Subcutaneous adipose tissue (tissue), 4 donors: ENCODE results near the gene PDP2. TPM values are rescaled to one million over a fixed set of nuclear protein-coding genes. Genes with fewer than 3 reads are reported as not detected.

ENCODE experiments used
- total RNA-seq, 4 donors: library from RNA; depleted of rRNA; stranded (reverse); fragments of >200 nt; gene quantifications; one replicate each; pipeline ENCODE4 v1.1.0, GENCODE V29; 2016
- TF ChIP-seq, protein P1 (sequence below): fragments of 450-650 bp; IDR thresholded peaks from one replicate; pipeline ENCODE4 v1.5.1; 2016; ENCODE audit warnings: low read depth, mild to moderate bottlenecking, control low read depth, antibody characterized with exemption, moderate library complexity

Gene PDP2
- total RNA-seq, 4 donors from 2014 or later = 16.5 to 43.3 (median 31.1) TPM

DNA sequence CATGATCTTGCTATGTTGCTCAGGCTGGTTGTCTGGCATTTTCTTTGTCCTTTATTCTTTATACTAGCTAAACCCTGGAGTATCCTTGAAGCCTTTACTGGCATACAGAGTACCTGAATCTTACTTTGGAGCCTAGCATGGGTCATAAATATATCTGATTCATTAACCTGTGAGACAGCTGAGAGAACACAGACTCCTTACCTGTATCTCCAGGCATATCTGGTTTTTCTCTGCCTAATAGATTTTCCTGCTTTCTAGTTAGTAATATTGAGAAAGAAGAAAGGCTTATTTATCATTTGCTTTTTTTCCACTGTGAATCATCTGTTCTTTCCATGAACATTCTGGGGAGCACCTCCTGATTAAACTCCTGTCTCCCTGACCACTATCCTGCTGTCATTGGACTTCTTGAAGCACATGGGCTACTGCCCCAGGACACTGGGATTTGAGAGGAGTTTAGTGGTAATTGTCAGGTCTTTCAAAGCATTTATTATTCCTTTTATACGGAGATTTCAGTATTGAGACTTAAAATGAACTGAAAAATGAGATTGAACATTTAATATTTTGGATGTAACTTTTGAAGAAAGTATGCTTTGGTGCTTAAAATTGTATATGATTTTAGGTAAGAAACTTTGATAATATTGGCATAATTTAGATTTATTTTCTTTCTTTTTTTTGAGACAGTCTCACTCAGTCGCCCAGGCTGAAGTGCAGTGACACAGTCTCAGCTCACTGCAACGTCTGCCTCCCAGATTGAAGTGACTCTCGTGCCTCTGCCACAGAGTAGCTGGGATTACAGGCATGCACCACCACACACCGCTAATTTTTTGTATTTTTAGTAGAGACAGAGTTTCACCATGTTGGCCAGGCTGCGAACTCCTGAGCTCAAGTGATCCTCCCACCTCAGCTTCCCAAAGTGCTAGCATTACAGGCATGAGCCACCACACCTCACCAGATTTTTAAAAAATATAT, 8.6 kb downstream of the PDP2 start:
- TF ChIP-seq, protein P1, sequence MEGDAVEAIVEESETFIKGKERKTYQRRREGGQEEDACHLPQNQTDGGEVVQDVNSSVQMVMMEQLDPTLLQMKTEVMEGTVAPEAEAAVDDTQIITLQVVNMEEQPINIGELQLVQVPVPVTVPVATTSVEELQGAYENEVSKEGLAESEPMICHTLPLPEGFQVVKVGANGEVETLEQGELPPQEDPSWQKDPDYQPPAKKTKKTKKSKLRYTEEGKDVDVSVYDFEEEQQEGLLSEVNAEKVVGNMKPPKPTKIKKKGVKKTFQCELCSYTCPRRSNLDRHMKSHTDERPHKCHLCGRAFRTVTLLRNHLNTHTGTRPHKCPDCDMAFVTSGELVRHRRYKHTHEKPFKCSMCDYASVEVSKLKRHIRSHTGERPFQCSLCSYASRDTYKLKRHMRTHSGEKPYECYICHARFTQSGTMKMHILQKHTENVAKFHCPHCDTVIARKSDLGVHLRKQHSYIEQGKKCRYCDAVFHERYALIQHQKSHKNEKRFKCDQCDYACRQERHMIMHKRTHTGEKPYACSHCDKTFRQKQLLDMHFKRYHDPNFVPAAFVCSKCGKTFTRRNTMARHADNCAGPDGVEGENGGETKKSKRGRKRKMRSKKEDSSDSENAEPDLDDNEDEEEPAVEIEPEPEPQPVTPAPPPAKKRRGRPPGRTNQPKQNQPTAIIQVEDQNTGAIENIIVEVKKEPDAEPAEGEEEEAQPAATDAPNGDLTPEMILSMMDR = no peak

DNA sequence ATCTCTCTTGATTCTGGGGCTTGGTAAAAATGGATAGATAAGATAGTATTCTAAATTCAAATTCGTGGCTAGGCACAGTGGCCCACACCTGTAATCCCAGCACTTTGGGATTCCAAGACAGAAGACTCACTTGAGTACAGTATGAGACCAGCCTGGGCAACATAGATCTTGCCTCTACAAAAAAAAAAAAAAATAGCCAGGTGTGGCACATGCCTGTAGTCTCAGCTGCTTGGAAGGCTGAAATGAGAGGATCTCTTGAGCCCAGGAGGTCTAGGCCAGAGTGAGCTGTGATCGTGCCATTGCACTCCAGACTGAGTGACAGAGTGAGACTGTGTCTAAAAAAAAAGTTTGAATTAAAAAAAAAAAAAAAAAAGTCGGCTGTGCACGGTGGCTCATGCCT, 9.3 kb downstream of the PDP2 start:
- TF ChIP-seq, protein P1 = no peak

DNA sequence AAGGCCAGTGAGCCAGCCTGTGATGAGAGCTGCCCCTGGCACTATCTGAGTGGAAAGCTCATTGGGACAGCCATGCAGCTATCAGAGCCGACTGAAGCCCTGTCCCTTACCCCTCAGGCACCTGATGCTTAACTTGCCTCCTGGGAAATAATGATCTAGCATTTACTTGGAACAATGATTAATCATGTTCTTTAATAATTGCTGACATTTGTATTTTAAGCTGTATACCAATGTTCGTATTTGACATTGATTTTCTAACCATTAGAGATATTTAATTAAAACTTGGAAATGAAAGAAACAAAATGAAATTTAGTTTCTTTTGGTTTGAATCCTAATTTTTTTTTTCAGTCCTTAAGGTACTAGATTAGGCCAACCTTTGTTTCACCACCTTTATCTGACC, 10.5 kb downstream of the PDP2 start:
- TF ChIP-seq, protein P1 = no peak

DNA sequence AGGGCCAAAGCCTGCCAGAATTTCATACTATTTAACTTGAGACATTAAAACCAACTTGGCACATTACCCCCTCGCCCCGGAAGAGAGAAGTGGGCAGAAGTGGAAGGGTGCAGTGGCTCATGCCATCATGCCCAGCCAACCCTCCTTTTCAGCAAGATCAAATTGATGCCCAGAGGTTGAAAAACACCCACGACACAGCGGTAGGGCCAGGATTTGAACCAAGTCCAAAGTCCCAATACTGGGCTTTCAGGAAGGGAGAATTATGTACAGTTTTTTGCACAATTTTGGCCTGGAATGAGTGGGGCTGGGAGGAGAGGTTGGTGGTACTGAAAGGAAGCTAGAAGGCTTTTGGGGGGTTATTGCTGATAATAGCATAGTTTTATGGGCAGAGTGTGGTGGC, 11.0 kb downstream of the PDP2 start:
- TF ChIP-seq, protein P1 = no peak

DNA sequence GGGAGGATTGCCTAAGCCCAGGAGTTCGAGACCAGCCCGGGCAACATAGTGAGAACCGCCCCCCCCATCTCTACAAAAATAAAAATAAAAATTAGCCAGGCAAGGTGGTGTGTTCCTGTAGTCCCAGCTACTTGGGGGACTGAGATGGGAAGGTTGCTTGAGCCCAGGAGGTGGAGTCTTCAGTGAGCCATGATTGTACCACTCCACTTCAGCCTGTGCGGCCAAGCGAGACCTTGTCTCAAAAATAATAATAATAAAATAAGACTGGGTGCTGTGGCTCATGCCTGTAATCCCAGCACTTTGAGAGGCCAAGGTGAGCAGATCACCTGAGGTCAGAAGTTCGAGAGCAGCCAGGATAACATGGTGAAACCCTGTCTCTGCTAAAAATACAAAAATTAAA, 11.5 kb downstream of the PDP2 start:
- TF ChIP-seq, protein P1 = no peak

DNA sequence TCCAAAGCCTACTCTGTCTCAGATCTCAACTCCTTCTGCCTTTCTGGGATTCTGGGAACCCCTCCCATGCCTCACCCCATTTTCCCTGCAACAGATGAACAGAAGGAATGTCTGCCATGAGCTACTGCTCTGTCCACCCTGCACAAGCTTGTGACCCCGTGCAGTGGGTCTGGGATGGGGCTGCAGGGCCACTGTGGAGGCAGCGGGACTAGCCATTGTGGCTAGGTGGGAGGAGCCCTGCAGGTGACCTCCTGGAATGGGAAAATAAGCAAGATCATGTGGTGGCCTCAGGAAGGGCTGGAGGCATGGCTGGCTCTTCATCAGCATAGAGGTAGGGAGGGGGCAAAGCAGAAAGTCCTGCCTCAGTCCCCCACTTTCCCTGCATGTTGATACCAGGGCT, 13.7 kb downstream of the PDP2 start:
- TF ChIP-seq, protein P1 = no peak

DNA sequence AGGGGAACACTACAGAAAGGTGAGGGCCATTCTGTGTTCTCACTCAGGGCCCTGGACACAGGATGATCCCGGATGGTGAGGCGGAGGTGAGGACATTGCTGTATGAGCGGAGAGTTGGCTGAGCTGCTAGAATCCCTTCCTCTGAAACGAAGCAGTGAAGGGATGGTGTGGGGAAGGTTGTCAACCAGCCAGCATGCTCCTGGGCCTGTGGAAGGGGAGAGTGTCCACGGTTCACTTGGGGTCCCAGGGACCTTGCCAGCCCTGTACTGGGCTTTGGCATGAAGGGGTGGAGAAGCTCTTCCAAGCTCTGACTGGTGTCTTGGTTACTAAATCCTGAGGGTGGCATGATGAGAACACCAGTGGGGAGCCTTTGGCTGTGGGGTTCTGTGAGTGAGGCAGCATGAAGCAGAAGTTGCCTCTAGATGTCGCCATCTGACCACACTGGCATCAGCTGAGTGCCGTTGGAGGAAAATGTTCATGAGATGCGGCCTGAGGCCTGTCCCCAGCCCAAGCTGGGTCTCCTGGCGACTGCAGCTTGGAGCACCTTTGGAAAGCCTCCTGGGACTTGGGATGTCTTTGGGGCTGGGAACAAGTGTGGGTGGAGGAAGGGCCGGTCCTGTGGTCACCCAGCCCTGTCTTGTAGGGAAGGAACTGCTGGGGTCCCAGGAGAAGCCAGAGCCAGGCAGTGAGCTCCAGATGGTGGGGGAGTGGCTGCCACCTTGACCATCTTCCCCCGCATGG, 14.8 kb downstream of the PDP2 start:
- TF ChIP-seq, protein P1 = no peak
